CD4-positive, alpha-beta T cell treated with Interleukin-6 at 100 ng/mL for 8 hours (primary cell): ENCODE measurements around the gene CA5B.
"Not testable (repeated sequence)": the region's sequence is repeated elsewhere in the genome, so short reads cannot be mapped to it uniquely, and the experiment has no call there.

Experiments used
- DNase-seq: peaks from one replicate; pipeline ENCODE4 v3.0.0-alpha.2; 2020; ENCODE audit warnings: mixed read lengths, low spot score

The CA5B gene

GRCh38 chrX:15814771-15815365 lies 76.8 kb downstream of the CA5B start:
- peak; percentile 2 for DNase-seq

GRCh38 chrX:15815779-15816437 lies 77.8 kb downstream of the CA5B start:
- peak; percentile 27 for DNase-seq

- DNase-seq, result no peak
Measured at GRCh38 chrX:15816438-15816809, 78.4 kb downstream of the CA5B start.

GRCh38 chrX:15816886-15817285 lies 78.8 kb downstream of the CA5B start:
- DNase-seq, result peak; percentile 31

GRCh38 chrX:15820106-15821073 lies 82.3 kb downstream of the CA5B start:
- DNase-seq, result no peak

GRCh38 chrX:15822922-15823321 lies 84.9 kb downstream of the CA5B start:
- DNase-seq, result no peak

- DNase-seq, result no peak
Measured at GRCh38 chrX:15825936-15826335, 87.9 kb downstream of the CA5B start.

- DNase-seq, result no peak
Measured at GRCh38 chrX:15829217-15829616, 91.1 kb downstream of the CA5B start.

GRCh38 chrX:15831347-15831746 lies 93.3 kb downstream of the CA5B start:
- not testable (repeated sequence) for DNase-seq

GRCh38 chrX:15834053-15834452 lies 96.0 kb downstream of the CA5B start:
- DNase-seq, result no peak

- no peak for DNase-seq
Measured at GRCh38 chrX:15834827-15835595, 96.9 kb downstream of the CA5B start.
